Neuronal stem cell (in vitro differentiated cells): Measurements from ENCODE around the gene ASB9.

Experiments used
- DNase-seq: peaks from one replicate; pipeline ENCODE4 v3.0.0-alpha.2; 2013; ENCODE audit warnings: low spot score
- H2AFZ ChIP-seq: one replicate; pipeline ENCODE4 v1.6.1; 2013; ENCODE audit warnings: mild to moderate bottlenecking, low read length, inconsistent platforms
- H2AK5ac ChIP-seq: 2 replicates; pipeline ENCODE4 v1.6.1; 2013; ENCODE audit warnings: low read depth, mild to moderate bottlenecking, inconsistent platforms, low read length, moderate library complexity, mixed read lengths
- H2BK120ac ChIP-seq: 2 replicates; pipeline ENCODE4 v1.6.1; 2013; ENCODE audit warnings: low read depth, mild to moderate bottlenecking, inconsistent platforms, low read length, moderate library complexity, mixed read lengths
- H2BK12ac ChIP-seq: one replicate; pipeline ENCODE4 v1.6.1; 2013; ENCODE audit warnings: low read length, inconsistent platforms
- H2BK15ac ChIP-seq: 2 replicates; pipeline ENCODE4 v1.6.1; 2013; ENCODE audit warnings: mild to moderate bottlenecking, low read length, inconsistent platforms, mixed read lengths
- H2BK5ac ChIP-seq: one replicate; pipeline ENCODE4 v1.6.1; 2013; ENCODE audit warnings: inconsistent platforms, mild to moderate bottlenecking, low read length, moderate library complexity
- H3K14ac ChIP-seq: one replicate; pipeline ENCODE4 v1.6.1; 2013; ENCODE audit warnings: low read length, inconsistent platforms
- H3K18ac ChIP-seq: 2 replicates; pipeline ENCODE4 v1.6.1; 2013; ENCODE audit warnings: low read length, inconsistent platforms
- H3K23ac ChIP-seq: 2 replicates; pipeline ENCODE4 v1.6.1; 2013; ENCODE audit warnings: low read depth, mild to moderate bottlenecking, mixed read lengths, low read length, inconsistent platforms; ENCODE audit not compliant: poor library complexity
- H3K27ac ChIP-seq: replicated peaks from 3 replicates; pipeline ENCODE4 v1.5.1; 2013; ENCODE audit warnings: low read length, inconsistent platforms
- H3K27me3 ChIP-seq, 3 experiments: 2 replicates each; pipeline ENCODE4 v1.6.1; 2013; ENCODE audit warnings: low read length in 3 of 3, mild to moderate bottlenecking in 2 of 3, inconsistent platforms in 1 of 3, low read depth in 1 of 3, mixed read lengths in 1 of 3, moderate library complexity in 1 of 3; ENCODE audit not compliant: control insufficient read depth in 3 of 3, insufficient read depth in 3 of 3
- H3K36me3 ChIP-seq, 2 donors: replicated peaks in 1 of 2; 2 replicates each; pipeline ENCODE4 v1.6.1; 2013; ENCODE audit warnings: low read length in 2 of 2; ENCODE audit not compliant: control insufficient read depth in 2 of 2, insufficient read depth in 2 of 2
- H3K4ac ChIP-seq: 2 replicates; pipeline ENCODE4 v1.6.1; 2013; ENCODE audit warnings: inconsistent platforms, mild to moderate bottlenecking, low read length, moderate library complexity
- H3K4me1 ChIP-seq, 2 donors: 1 replicate in 1 of 2; 2 replicates in 1 of 2; pipeline ENCODE4 v1.6.1; 2013; ENCODE audit warnings: low read length in 2 of 2, low read depth in 1 of 2; ENCODE audit not compliant: control insufficient read depth in 2 of 2, insufficient read depth in 1 of 2
- H3K4me2 ChIP-seq: one replicate; pipeline ENCODE4 v1.6.1; 2013; ENCODE audit warnings: mild to moderate bottlenecking, low read length, inconsistent platforms; ENCODE audit not compliant: insufficient read depth, poor library complexity, severe bottlenecking
- H3K4me3 ChIP-seq, 2 donors: 2 replicates each; pipeline ENCODE4 v1.5.1; 2013; ENCODE audit warnings: low read length in 2 of 2, mild to moderate bottlenecking in 2 of 2, inconsistent platforms in 1 of 2, moderate library complexity in 1 of 2
- H3K79me1 ChIP-seq: one replicate; pipeline ENCODE4 v1.6.1; 2013; ENCODE audit warnings: low read depth, mild to moderate bottlenecking, inconsistent platforms, low read length, moderate library complexity
- H3K9ac ChIP-seq: one replicate; pipeline ENCODE4 v1.6.1; 2013; ENCODE audit warnings: mild to moderate bottlenecking, low read depth, low read length, inconsistent platforms; ENCODE audit not compliant: poor library complexity
- H3K9me3 ChIP-seq, 2 donors: replicated peaks in 1 of 2; 2 replicates each; pipeline versions ENCODE3 to v1.6.1; 2013; ENCODE audit warnings: low read length in 2 of 2, mild to moderate bottlenecking in 2 of 2, inconsistent platforms in 1 of 2, low read depth in 1 of 2, mixed read lengths in 1 of 2, moderate library complexity in 1 of 2; ENCODE audit not compliant: control insufficient read depth in 2 of 2, insufficient read depth in 1 of 2
- H4K8ac ChIP-seq: one replicate; pipeline ENCODE4 v1.6.1; 2013; ENCODE audit warnings: low read depth, mild to moderate bottlenecking, inconsistent platforms, low read length, moderate library complexity
- H4K91ac ChIP-seq: one replicate; pipeline ENCODE4 v1.6.1; 2013; ENCODE audit warnings: low read length, low read depth, mild to moderate bottlenecking, inconsistent platforms; ENCODE audit not compliant: poor library complexity
- WGBS, 2 donors: extraction: QIAGEN DNeasy Blood & Tissue Kit; methylation state at CpG; one replicate each; pipeline ENCODE4 v1.1.7; 2013; ENCODE audit warnings: missing lambda C conversion rate in 2 of 2, mixed read lengths in 1 of 2; ENCODE audit not compliant: insufficient read length in 2 of 2, insufficient replicate concordance in 1 of 2; ENCODE audit errors: extremely low coverage in 2 of 2; 5-methylcytosine and 5-hydroxymethylcytosine counted together

ASB9 gene

GRCh38 chrX:15236146-15236545 is 33.7 kb downstream of the ASB9 start:
- no peak overlapping the region for H2BK5ac ChIP-seq
- no peaks in the 10 kb centered on the region for H3K4me1 ChIP-seq
- no peak overlapping the region for H3K4me3 ChIP-seq
- no peak overlapping the region for H3K18ac ChIP-seq
- H2BK12ac ChIP-seq: no peak overlapping the region
- no peak overlapping the region for H4K8ac ChIP-seq
- H3K9me3 ChIP-seq: no peaks in the 10 kb centered on the region
- no peak overlapping the region for H3K23ac ChIP-seq
- no peak overlapping the region for H4K91ac ChIP-seq
- H3K4ac ChIP-seq: no peak overlapping the region
- H2AK5ac ChIP-seq: no peak overlapping the region
- no peak overlapping the region for H2BK15ac ChIP-seq
- no peak overlapping the region for H2AFZ ChIP-seq
- no peaks in the 10 kb centered on the region for H3K79me1 ChIP-seq
- H2BK120ac ChIP-seq: no peak overlapping the region
- WGBS, 2 donors: no CpG with 5 or more reads among the region's 3 CpGs
- no peak overlapping the region for H3K27ac ChIP-seq
- DNase-seq: no peak
- peaks cover 0 to 5% (median 0%) of the 10 kb centered on the region in 3 experiments for H3K27me3 ChIP-seq
- no peaks in the 10 kb centered on the region for H3K36me3 ChIP-seq
- no peak overlapping the region for H3K14ac ChIP-seq
- no peak overlapping the region for H3K9ac ChIP-seq
- H3K4me2 ChIP-seq: no peak overlapping the region

- Histone ChIP-seq H3K18ac (no peak overlapping the region), H3K14ac (no peak overlapping the region), H3K9ac (no peak overlapping the region), H3K36me3 (no peaks in the 10 kb centered on the region), H3K4me1 (no peaks in the 10 kb centered on the region), H3K9me3 (no peaks in the 10 kb centered on the region), H4K8ac (no peak overlapping the region), H3K4me2 (no peak overlapping the region), H3K4ac (no peak overlapping the region), H2AFZ (no peak overlapping the region), H2BK5ac (no peak overlapping the region), H3K23ac (no peak overlapping the region), H3K27me3 (peaks cover 0 to 5% (median 0%) of the 10 kb centered on the region in 3 experiments), H2BK120ac (no peak overlapping the region), H4K91ac (no peak overlapping the region), H2BK15ac (no peak overlapping the region), H2AK5ac (no peak overlapping the region), H3K79me1 (no peaks in the 10 kb centered on the region), H3K4me3 (no peak overlapping the region), H2BK12ac (no peak overlapping the region), H3K27ac (no peak overlapping the region)
- DNase-seq: no peak
- no CpG with 5 or more reads among the region's 1 CpG for WGBS, 2 donors
These were observed 34.9 kb downstream of the ASB9 start for GRCh38 chrX:15235001-15235400.

GRCh38 chrX:15233416-15234015 is 36.4 kb downstream of the ASB9 start:
- no peak overlapping the region for H3K23ac ChIP-seq
- no peak for DNase-seq
- no peak overlapping the region for H2BK15ac ChIP-seq
- no peak overlapping the region for H2AK5ac ChIP-seq
- no peak overlapping the region for H2BK12ac ChIP-seq
- no peak overlapping the region for H2BK120ac ChIP-seq
- no peak overlapping the region for H3K14ac ChIP-seq
- no peaks in the 10 kb centered on the region for H3K4me1 ChIP-seq
- no CpG with 5 or more reads among the region's 3 CpGs for WGBS, 2 donors
- H3K4ac ChIP-seq: no peak overlapping the region
- no peak overlapping the region for H2BK5ac ChIP-seq
- H4K8ac ChIP-seq: no peak overlapping the region
- H3K4me2 ChIP-seq: no peak overlapping the region
- H3K9ac ChIP-seq: no peak overlapping the region
- peaks cover 0 to 5% (median 0%) of the 10 kb centered on the region in 3 experiments for H3K27me3 ChIP-seq
- H4K91ac ChIP-seq: no peak overlapping the region
- no peaks in the 10 kb centered on the region for H3K9me3 ChIP-seq
- H3K18ac ChIP-seq: no peak overlapping the region
- no peak overlapping the region for H3K27ac ChIP-seq
- no peaks in the 10 kb centered on the region for H3K36me3 ChIP-seq
- no peak overlapping the region for H3K4me3 ChIP-seq
- no peak overlapping the region for H2AFZ ChIP-seq
- no peaks in the 10 kb centered on the region for H3K79me1 ChIP-seq

GRCh38 chrX:15224747-15225146 is 45.1 kb downstream of the ASB9 start:
- Histone ChIP-seq H3K79me1 (no peaks in the 10 kb centered on the region), H3K4ac (no peak overlapping the region), H2BK12ac (no peak overlapping the region), H2BK120ac (no peak overlapping the region), H3K23ac (no peak overlapping the region), H3K27me3 (no peaks in the 10 kb centered on the region), H3K4me2 (no peak overlapping the region), H3K27ac (no peak overlapping the region), H2BK15ac (no peak overlapping the region), H2AFZ (no peak overlapping the region), H3K4me1 (no peaks in the 10 kb centered on the region), H3K9me3 (no peaks in the 10 kb centered on the region), H3K14ac (no peak overlapping the region), H3K18ac (no peak overlapping the region), H4K8ac (no peak overlapping the region), H4K91ac (no peak overlapping the region), H3K36me3 (no peaks in the 10 kb centered on the region), H2AK5ac (no peak overlapping the region), H3K9ac (no peak overlapping the region), H2BK5ac (no peak overlapping the region), H3K4me3 (no peak overlapping the region)
- WGBS, 2 donors: no CpG with 5 or more reads among the region's 1 CpG
- DNase-seq: no peak
